Neural crest cell (in vitro differentiated cells): ENCODE data around the gene LPP. TPM values are rescaled to one million over a fixed set of nuclear protein-coding genes. Genes with fewer than 3 reads are reported as not detected.
A peak's percentile ranks its signal among the peaks of the same experiment; 100 is the strongest.

Experiments used
- DNase-seq: peaks from one replicate; pipeline ENCODE4 v3.0.0; 2021; ENCODE audit warnings: low read depth, mixed read lengths, low spot score
- H3K27ac Mint-ChIP-seq: one replicate; pipeline ENCODE4 v1.8.0; 2021; ENCODE audit warnings: mild to moderate bottlenecking, mixed read lengths; ENCODE audit not compliant: unreplicated experiment
- H3K27me3 Mint-ChIP-seq: 2 replicates; pipeline ENCODE4 v1.8.0; 2021; ENCODE audit warnings: low read depth, mild to moderate bottlenecking, mixed read lengths
- H3K36me3 Mint-ChIP-seq: 2 replicates; pipeline ENCODE4 v1.8.0; 2021; ENCODE audit warnings: low read depth, mild to moderate bottlenecking, mixed read lengths
- H3K4me1 Mint-ChIP-seq: 2 replicates; pipeline ENCODE4 v1.8.0; 2021; ENCODE audit warnings: mixed read lengths
- H3K4me3 Mint-ChIP-seq: one replicate; pipeline ENCODE4 v1.8.0; 2021; ENCODE audit warnings: mild to moderate bottlenecking, mixed read lengths
- H3K9me3 Mint-ChIP-seq: 2 replicates; pipeline ENCODE4 v1.8.0; 2021; ENCODE audit warnings: mixed read lengths
- CTCF ChIP-seq: fragments of 200-600 bp; sonication (generic); conservative IDR thresholded peaks from 2 replicates; pipeline ENCODE4 v1.5.0; 2021; ENCODE audit warnings: antibody characterized with exemption, mild to moderate bottlenecking
- microRNA-seq: library from miRNA; unstranded; fragments of <30 nt; microRNA quantifications from one replicate; pipeline ENCODE4, GENCODE V29; 2020
- total RNA-seq: library from RNA; stranded (reverse); gene quantifications from 2 replicates; pipeline ENCODE4 v1.2.1, GENCODE V29; 2021

Gene LPP
- total RNA-seq, 1 donor from 2014 or later, result 38.7 TPM

GRCh38 chr3:188939814-188940572 lies 786.0 kb downstream of the LPP start:
- no peak for TF ChIP-seq CTCF
- Mint-ChIP-seq H3K36me3 (peaks cover 3% of the 10 kb centered on the region), H3K9me3 (peaks cover 4% of the 10 kb centered on the region), H3K27ac (peak overlapping the region; percentile 52), H3K4me3 (no peak overlapping the region), H3K27me3 (no peaks in the 10 kb centered on the region), H3K4me1 (peaks cover 15% of the 10 kb centered on the region)
- DNase-seq, result no peak

Small RNAs within 50 kb of the gene (microRNA-seq; reads per million reads assigned to microRNA genes)
- 17,255 reads per million, percentile 96 among the genes with 10 or more reads in this experiment for gene MIR28
